ENCODE results near the gene AS3MT. TPM values are rescaled to one million over a fixed set of nuclear protein-coding genes. Genes with fewer than 3 reads are reported as not detected.

AS3MT gene
- total and polyA plus RNA-seq, 9 donors = 8.3 to 15.3 (median 11.9) TPM

- Histone ChIP-seq H3K9me3 (replicated peaks; ENCODE audit: control insufficient read depth, low read depth, low read length) (no peaks in the 10 kb centered on the region), H3K27me3 (ENCODE audit: control insufficient read depth, insufficient read depth, low read length) (no peaks in the 10 kb centered on the region), H3K4me1 (ENCODE audit: control insufficient read depth, insufficient read depth, low read length) (no peaks in the 10 kb centered on the region), H3K36me3 (ENCODE audit: control insufficient read depth, insufficient read depth, low read length) (no peaks in the 10 kb centered on the region), H3K27ac (ENCODE audit: low read length) (no peak overlapping the region), H3K4me3 (ENCODE audit: low read length) (no peak overlapping the region)
- no CpG with 5 or more reads among the region's 3 CpGs for WGBS (ENCODE audit: insufficient coverage)
- DNase-seq = no peak
These were observed 66.8 kb downstream of the AS3MT start for GRCh38 chr10:102935939-102936605.

DNA sequence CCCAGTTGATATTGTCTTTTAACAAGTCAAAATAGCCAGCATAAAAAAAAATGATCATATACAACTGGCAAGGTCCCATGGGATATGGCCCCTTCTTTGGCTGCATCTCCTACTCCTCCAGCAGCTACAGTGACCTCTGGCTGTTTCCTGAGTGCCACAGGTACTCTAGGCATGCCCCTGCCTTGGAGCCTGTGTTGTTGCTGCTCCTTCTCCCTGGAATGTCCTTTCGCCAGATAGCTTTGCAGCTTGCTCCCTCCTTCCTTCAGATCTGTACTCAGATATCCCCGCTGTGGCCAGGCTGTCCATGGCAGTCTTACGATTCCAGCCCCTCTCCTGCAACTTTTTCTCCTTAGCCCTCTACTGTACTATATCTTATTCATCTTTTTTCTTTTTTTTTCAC, 72.1 kb downstream of the AS3MT start:
- Histone ChIP-seq H3K27ac (ENCODE audit: low read length) (no peak overlapping the region), H3K9me3 (replicated peaks; ENCODE audit: control insufficient read depth, low read depth, low read length) (no peaks in the 10 kb centered on the region), H3K27me3 (ENCODE audit: control insufficient read depth, insufficient read depth, low read length) (no peaks in the 10 kb centered on the region), H3K36me3 (ENCODE audit: control insufficient read depth, insufficient read depth, low read length) (no peaks in the 10 kb centered on the region), H3K4me1 (ENCODE audit: control insufficient read depth, insufficient read depth, low read length) (no peaks in the 10 kb centered on the region), H3K4me3 (ENCODE audit: low read length) (no peak overlapping the region)
- 95% methylated on average over 3 of the region's 3 CpGs for WGBS (ENCODE audit: insufficient coverage)
- DNase-seq = no peak

DNA sequence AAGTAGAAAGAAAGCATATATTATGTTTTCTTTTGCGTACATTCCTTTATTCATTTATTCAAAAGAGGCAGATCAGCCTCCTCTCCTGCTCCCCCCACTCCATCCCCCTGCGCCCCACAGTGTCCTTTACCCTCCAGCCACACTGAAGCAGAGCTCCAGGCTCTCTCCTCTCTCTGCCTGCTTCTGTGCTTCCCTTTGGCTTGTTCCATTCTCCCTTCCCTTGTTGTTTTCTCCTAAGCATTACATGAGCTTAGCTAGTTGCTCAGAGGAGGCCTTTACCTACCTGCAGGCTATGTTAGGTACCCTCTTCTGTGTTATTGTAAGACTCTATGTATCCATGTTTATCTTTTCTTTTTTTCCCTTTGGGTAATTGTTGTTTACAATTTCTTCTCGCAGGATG, 76.2 kb downstream of the AS3MT start:
- H3K36me3 ChIP-seq (ENCODE audit: control insufficient read depth, insufficient read depth, low read length) = no peaks in the 10 kb centered on the region
- H3K4me1 ChIP-seq (ENCODE audit: control insufficient read depth, insufficient read depth, low read length) = no peaks in the 10 kb centered on the region
- no peaks in the 10 kb centered on the region for H3K9me3 ChIP-seq (replicated peaks; ENCODE audit: control insufficient read depth, low read depth, low read length)
- no peak overlapping the region for H3K4me3 ChIP-seq (ENCODE audit: low read length)
- H3K27me3 ChIP-seq (ENCODE audit: control insufficient read depth, insufficient read depth, low read length) = no peaks in the 10 kb centered on the region
- 100% methylated on average over 1 of the region's 3 CpGs for WGBS (ENCODE audit: insufficient coverage)
- H3K27ac ChIP-seq (ENCODE audit: low read length) = no peak overlapping the region
- DNase-seq = no peak

- Histone ChIP-seq H3K4me3 (ENCODE audit: low read length) (no peak overlapping the region), H3K27ac (ENCODE audit: low read length) (no peak overlapping the region), H3K4me1 (ENCODE audit: control insufficient read depth, insufficient read depth, low read length) (no peaks in the 10 kb centered on the region), H3K27me3 (ENCODE audit: control insufficient read depth, insufficient read depth, low read length) (no peaks in the 10 kb centered on the region), H3K9me3 (replicated peaks; ENCODE audit: control insufficient read depth, low read depth, low read length) (no peaks in the 10 kb centered on the region), H3K36me3 (ENCODE audit: control insufficient read depth, insufficient read depth, low read length) (no peaks in the 10 kb centered on the region)
- 36% methylated on average over 1 of the region's 2 CpGs for WGBS (ENCODE audit: insufficient coverage)
- no peak for DNase-seq
These were observed 76.7 kb downstream of the AS3MT start for GRCh38 chr10:102945962-102946361.

- Histone ChIP-seq H3K4me3 (ENCODE audit: low read length) (no peak overlapping the region), H3K27ac (ENCODE audit: low read length) (no peak overlapping the region), H3K36me3 (ENCODE audit: control insufficient read depth, insufficient read depth, low read length) (no peaks in the 10 kb centered on the region), H3K27me3 (ENCODE audit: control insufficient read depth, insufficient read depth, low read length) (no peaks in the 10 kb centered on the region), H3K9me3 (replicated peaks; ENCODE audit: control insufficient read depth, low read depth, low read length) (no peaks in the 10 kb centered on the region), H3K4me1 (ENCODE audit: control insufficient read depth, insufficient read depth, low read length) (no peaks in the 10 kb centered on the region)
- DNase-seq = no peak
- WGBS (ENCODE audit: insufficient coverage) = no CpG with 5 or more reads among the region's 2 CpGs
These were observed 77.7 kb downstream of the AS3MT start for GRCh38 chr10:102946992-102947391.

- no peaks in the 10 kb centered on the region for H3K27me3 ChIP-seq (ENCODE audit: control insufficient read depth, insufficient read depth, low read length)
- no peak overlapping the region for H3K4me3 ChIP-seq (ENCODE audit: low read length)
- DNase-seq = no peak
- 89% methylated on average over 4 of the region's 4 CpGs for WGBS (ENCODE audit: insufficient coverage)
- H3K9me3 ChIP-seq (replicated peaks; ENCODE audit: control insufficient read depth, low read depth, low read length) = no peaks in the 10 kb centered on the region
- no peaks in the 10 kb centered on the region for H3K36me3 ChIP-seq (ENCODE audit: control insufficient read depth, insufficient read depth, low read length)
- no peak overlapping the region for H3K27ac ChIP-seq (ENCODE audit: low read length)
- no peaks in the 10 kb centered on the region for H3K4me1 ChIP-seq (ENCODE audit: control insufficient read depth, insufficient read depth, low read length)
These were observed 78.9 kb downstream of the AS3MT start for GRCh38 chr10:102948176-102948575.

DNA sequence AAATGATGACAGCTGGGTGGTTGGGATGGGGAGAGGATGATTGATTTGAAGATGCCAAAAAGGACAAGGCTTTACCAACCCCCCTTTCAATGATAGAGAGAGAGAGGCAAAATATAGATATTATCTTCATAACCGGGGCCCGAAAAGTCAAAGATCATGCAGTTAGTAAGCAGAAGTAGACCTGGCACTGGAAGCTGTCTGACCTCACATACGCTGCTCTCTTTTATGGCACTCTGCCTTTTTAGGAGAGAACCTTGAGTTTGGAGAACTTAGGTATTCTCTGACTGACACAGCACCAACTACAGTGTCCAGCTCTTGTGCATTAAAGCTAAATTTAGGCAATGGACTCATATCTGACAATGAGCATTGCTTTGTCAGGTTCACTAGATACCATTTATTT, 79.5 kb downstream of the AS3MT start:
- no peak for DNase-seq
- WGBS (ENCODE audit: insufficient coverage) = 86% methylated on average over 2 of the region's 3 CpGs
- Histone ChIP-seq H3K4me3 (ENCODE audit: low read length) (no peak overlapping the region), H3K27ac (ENCODE audit: low read length) (no peak overlapping the region), H3K36me3 (ENCODE audit: control insufficient read depth, insufficient read depth, low read length) (no peaks in the 10 kb centered on the region), H3K9me3 (replicated peaks; ENCODE audit: control insufficient read depth, low read depth, low read length) (no peaks in the 10 kb centered on the region), H3K4me1 (ENCODE audit: control insufficient read depth, insufficient read depth, low read length) (no peaks in the 10 kb centered on the region), H3K27me3 (ENCODE audit: control insufficient read depth, insufficient read depth, low read length) (no peaks in the 10 kb centered on the region)

DNA sequence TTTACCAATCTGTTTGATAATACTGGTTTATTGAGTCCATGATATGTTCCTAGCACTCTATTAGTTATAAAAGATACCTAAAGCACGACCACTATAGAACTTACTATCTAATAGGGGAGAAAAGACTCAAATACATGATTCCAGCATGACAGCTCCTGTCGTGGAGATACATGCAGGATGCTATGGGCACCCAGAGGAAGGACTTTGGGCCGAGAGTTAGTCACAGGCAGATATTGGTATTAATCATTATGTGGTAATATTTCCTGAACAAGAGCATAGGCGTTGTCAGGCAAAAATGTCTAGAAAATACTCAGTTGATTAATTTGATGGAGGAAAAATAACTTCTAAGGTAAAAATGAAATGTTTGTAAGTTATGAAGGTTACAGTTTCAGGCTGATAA, 80.6 kb downstream of the AS3MT start:
- 79% methylated on average over 2 of the region's 4 CpGs for WGBS (ENCODE audit: insufficient coverage)
- Histone ChIP-seq H3K4me3 (ENCODE audit: low read length) (no peak overlapping the region), H3K36me3 (ENCODE audit: control insufficient read depth, insufficient read depth, low read length) (no peaks in the 10 kb centered on the region), H3K27me3 (ENCODE audit: control insufficient read depth, insufficient read depth, low read length) (no peaks in the 10 kb centered on the region), H3K27ac (ENCODE audit: low read length) (no peak overlapping the region), H3K9me3 (replicated peaks; ENCODE audit: control insufficient read depth, low read depth, low read length) (no peaks in the 10 kb centered on the region), H3K4me1 (ENCODE audit: control insufficient read depth, insufficient read depth, low read length) (no peaks in the 10 kb centered on the region)
- no peak for DNase-seq

- no peak for DNase-seq
- Histone ChIP-seq H3K9me3 (replicated peaks; ENCODE audit: control insufficient read depth, low read depth, low read length) (no peaks in the 10 kb centered on the region), H3K36me3 (ENCODE audit: control insufficient read depth, insufficient read depth, low read length) (no peaks in the 10 kb centered on the region), H3K4me3 (ENCODE audit: low read length) (no peak overlapping the region), H3K27me3 (ENCODE audit: control insufficient read depth, insufficient read depth, low read length) (no peaks in the 10 kb centered on the region), H3K27ac (ENCODE audit: low read length) (no peak overlapping the region), H3K4me1 (ENCODE audit: control insufficient read depth, insufficient read depth, low read length) (no peaks in the 10 kb centered on the region)
- 100% methylated on average over 2 of the region's 3 CpGs for WGBS (ENCODE audit: insufficient coverage)
These were observed 82.0 kb downstream of the AS3MT start for GRCh38 chr10:102951316-102951715.

Data from muscle of leg (tissue), 11 donors.